ENCODE results near the gene DNAJA2. TPM values are rescaled to one million over a fixed set of nuclear protein-coding genes. Genes with fewer than 3 reads are reported as not detected.

Gene DNAJA2
- total and polyA plus RNA-seq, 2 donors (not counting 3 experiments of a cell fraction or from before 2014, with no cell fraction given), result 6.4 to 61.4 TPM

DNA sequence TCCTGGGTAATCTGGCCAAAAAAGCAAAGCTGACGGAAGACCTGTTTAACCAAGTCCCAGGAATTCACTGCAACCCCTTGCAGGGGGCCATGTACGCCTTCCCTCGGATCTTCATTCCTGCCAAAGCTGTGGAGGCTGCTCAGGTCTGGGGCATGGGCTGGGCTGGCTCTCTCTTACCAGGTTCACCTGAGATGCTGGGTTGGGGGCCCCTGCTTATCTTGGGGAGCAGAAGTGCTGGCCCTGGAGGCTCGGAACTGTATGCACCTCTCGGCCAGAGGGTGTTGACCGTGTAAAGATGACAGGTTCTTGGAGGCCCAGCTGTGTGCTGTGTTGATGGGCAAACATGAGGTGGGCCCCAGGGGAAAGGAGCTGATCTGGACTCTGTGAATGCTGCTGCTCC, 49.1 kb downstream of the DNAJA2 start:
- Histone ChIP-seq H2AFZ (ENCODE audit: low read depth, low read length) (no peak overlapping the region), H3K9me3 (replicated peaks; ENCODE audit: control insufficient read depth, insufficient read depth, low read length) (no peaks in the 10 kb centered on the region), H4K20me1 (replicated peaks; ENCODE audit: control insufficient read depth, extremely low read depth, insufficient read depth, low read length) (no peaks in the 10 kb centered on the region), H3K79me2 (ENCODE audit: control insufficient read depth, insufficient read depth, low read length) (no peaks in the 10 kb centered on the region), H3K27ac (ENCODE audit: insufficient read depth, low read depth, low read length) (no peak overlapping the region), H3K9ac (replicated peaks; ENCODE audit: extremely low read depth, insufficient read depth, low read length) (no peak overlapping the region), H3K4me2 (ENCODE audit: insufficient read depth, low read length) (no peak overlapping the region), H3K27me3 (ENCODE audit: control insufficient read depth in 2 of 2, insufficient read depth in 2 of 2, low read length in 2 of 2) (no peaks in the 10 kb centered on the region), H3K36me3 (ENCODE audit: control insufficient read depth in 2 of 2, extremely low read depth in 1 of 2, insufficient read depth in 2 of 2, low read length in 2 of 2) (peaks cover 0 to 12% of the 10 kb centered on the region in 2 experiments), H3K4me3 (replicated peaks in 1 of 3; ENCODE audit: insufficient read depth in 1 of 3, low read depth in 1 of 3, low read length in 3 of 3) (no peak overlapping the region), H3K4me1 (ENCODE audit: control insufficient read depth, extremely low read depth, insufficient read depth, low read length) (no peaks in the 10 kb centered on the region), H3K9me1 (replicated peaks; ENCODE audit: control insufficient read depth, extremely low read depth, insufficient read depth, low read length) (no peaks in the 10 kb centered on the region)
- intact Hi-C loops (cut with micrococcal nuclease) (no loop called here), dilution Hi-C loops (cut with MboI; ENCODE audit: extremely low pct_ligation_motif_present, low sequenced_read_pairs) (no loop called here)
- DNase-seq (ENCODE audit: low read depth, low spot score), result no peak
- CTCF ChIA-PET, result interaction anchor here (1.1 kb wide), 1 partner anchor 70 kb away, joined by 3 read pairs; no protein-coding TSS in a partner anchor
- POLR2A ChIA-PET, result no interaction called here
- BruUV-seq (replicated peaks), result no TSS peak
- no peak for FAIRE-seq
- TF ChIP-seq POLR2A (IDR thresholded peaks at IDR 0.05; ENCODE audit: low read depth, low read length) (no peak), FOS (IDR thresholded peaks at IDR 0.05; ENCODE audit: borderline replicate concordance, insufficient read depth, low read length) (no peak), MYC (IDR thresholded peaks at IDR 0.05; ENCODE audit: low read depth, low read length) (no peak), GATA2 (IDR thresholded peaks at IDR 0.05; ENCODE audit: insufficient read depth, insufficient read length, low read depth, low read length) (no peak), EZH2 (IDR thresholded peaks at IDR 0.05; ENCODE audit: borderline replicate concordance, low read depth, low read length, severe bottlenecking) (no peak), POLR2AphosphoS5 (IDR thresholded peaks at IDR 0.05; ENCODE audit: insufficient read depth, low read depth, low read length) (no peak), JUN (IDR thresholded peaks at IDR 0.05; ENCODE audit: borderline replicate concordance, insufficient read depth, insufficient read length, low read depth) (no peak)
- TF ChIP-seq, protein P1, sequence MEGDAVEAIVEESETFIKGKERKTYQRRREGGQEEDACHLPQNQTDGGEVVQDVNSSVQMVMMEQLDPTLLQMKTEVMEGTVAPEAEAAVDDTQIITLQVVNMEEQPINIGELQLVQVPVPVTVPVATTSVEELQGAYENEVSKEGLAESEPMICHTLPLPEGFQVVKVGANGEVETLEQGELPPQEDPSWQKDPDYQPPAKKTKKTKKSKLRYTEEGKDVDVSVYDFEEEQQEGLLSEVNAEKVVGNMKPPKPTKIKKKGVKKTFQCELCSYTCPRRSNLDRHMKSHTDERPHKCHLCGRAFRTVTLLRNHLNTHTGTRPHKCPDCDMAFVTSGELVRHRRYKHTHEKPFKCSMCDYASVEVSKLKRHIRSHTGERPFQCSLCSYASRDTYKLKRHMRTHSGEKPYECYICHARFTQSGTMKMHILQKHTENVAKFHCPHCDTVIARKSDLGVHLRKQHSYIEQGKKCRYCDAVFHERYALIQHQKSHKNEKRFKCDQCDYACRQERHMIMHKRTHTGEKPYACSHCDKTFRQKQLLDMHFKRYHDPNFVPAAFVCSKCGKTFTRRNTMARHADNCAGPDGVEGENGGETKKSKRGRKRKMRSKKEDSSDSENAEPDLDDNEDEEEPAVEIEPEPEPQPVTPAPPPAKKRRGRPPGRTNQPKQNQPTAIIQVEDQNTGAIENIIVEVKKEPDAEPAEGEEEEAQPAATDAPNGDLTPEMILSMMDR (IDR thresholded peaks at IDR 0.05; ENCODE audit: extremely low read depth in 1 of 2, insufficient read depth in 1 of 2, low read depth in 1 of 2, low read length in 2 of 2), result no peak
- TF ChIP-seq, protein P2, sequence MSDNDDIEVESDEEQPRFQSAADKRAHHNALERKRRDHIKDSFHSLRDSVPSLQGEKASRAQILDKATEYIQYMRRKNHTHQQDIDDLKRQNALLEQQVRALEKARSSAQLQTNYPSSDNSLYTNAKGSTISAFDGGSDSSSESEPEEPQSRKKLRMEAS (IDR thresholded peaks at IDR 0.05; ENCODE audit: insufficient read depth, insufficient read length), result no peak
